DMS153 treated with DMSO at 0.1 percent for 48 hours (cell line): ENCODE results near the gene MRPL20.
"Not testable (repeated sequence)": the region's sequence is repeated elsewhere in the genome, so short reads cannot be mapped to it uniquely, and the experiment has no call there.

ENCODE experiments used
- DNase-seq: peaks from one replicate; lab custom pipeline; 2025; ENCODE audit not compliant: unreplicated experiment; lab: John Stamatoyannopoulos, UW

MRPL20 gene

DNA sequence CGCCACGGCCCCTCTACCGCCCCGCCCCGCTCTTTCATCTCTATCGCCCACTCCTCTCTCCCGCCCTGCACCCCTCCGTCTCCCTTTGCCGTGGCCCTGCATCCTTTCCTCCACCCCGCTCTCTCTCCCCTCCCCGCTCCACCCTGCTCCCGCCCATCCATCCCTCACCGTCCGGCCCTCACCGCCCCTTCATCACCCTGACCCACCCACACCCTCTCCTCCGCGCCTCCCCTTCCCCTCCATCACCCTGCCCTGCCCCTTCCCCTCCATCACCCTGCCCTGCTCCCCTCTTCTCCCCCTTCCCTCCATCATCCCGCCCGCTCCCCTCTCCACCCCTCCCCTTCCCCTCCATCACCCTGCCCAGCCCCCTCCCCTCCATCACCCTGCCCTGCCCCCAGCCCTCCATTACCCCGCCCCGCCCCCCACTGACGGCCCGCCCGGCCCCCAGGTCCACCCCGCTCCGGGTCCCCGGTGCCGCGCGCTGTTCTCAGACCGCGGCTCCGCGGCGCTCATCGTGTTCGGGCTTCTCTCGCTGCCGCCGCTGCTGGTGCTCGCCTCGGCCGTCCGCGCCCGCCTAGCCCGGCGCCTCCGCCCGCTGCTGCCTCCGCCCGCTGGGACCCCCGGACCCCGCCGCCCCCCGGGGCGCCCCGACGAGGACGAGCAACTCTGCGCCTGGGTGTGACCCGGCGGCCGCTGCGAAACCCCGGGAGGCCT, 20.2 kb upstream of the MRPL20 start:
- DNase-seq, result peak; percentile 96

DNA sequence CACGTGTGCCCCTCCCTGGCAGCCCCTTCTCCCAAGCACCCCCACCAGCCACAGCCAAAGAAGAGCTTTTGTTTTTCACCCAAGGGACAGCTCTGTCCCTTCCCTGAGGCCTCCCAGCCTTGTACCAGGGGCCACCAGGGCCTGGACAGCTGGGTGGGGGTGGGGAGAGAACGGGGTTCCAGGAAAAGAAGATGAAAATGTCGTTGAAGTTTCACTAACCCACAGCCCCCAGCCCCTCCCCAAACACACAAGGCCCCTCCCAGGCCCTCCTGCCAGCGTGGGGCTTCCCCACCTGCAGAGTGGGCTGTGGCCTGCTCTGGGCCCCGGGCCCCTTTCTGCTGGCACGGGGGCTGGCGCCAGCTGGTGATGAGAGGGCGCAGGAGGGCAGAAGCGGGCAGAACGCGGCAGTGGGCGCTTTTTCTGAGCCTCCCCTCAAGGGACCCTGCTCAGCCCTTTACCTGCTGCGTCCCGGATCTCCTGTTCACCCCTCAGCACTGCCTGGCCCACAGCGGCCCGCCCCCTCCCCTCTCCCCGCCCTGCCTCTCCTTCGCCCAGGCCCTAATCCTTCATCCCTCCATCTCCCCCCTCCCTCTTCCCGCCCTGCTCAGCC, 19.5 kb upstream of the MRPL20 start:
- no peak for DNase-seq

DNA sequence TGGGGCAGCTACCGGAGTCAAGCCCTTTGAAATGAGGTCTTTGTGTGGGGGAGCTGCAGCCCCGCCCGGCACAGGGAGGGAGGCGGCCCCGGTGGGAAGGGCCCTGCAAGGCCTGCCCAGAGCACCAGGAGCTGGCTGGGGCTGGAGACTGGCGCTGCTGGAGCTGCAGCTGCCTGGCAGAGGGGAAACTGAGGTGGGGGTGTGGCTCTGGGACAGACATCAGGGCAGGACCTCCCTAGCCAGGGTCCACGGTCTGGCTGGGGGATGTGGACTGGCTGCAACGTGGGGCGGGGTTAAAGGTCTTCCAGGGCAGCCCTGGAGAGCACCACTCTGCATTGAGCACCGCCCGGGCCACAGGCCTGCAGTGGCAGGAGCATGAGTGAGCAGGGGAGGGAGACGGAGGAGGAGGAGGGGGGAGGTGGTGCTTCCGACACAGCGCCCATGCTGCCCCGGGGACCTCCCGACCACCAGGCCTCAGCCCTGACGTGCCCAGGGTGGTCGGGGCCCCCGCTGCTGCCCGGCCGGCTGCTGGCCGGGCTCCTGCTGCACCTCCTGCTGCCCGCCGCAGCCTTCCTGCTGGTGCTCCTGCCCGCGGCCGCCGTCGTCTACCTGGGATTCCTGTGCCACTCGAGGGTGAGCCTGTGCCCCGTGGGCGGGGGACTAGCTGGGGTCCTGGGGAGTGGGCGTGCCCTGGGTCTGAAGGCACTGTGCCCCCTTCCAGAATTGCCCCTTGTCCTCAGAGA, 18.8 kb upstream of the MRPL20 start:
- DNase-seq, result no peak

DNA sequence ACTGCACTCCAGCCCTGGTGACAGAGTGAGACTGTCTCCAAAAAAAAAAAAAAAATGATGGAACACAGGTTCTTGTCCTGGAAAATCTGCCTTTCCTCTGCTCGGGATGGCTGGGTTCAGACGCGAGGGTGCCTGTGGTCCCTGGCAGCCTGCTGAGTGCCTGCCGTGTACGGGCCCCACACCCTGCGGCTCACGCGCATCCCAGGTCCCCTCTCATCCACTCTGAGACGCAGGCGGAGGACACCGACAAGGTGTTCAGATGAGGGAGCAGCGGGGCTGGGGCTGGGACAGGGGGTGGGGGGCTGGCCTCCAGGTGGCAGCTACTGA, 18.3 kb upstream of the MRPL20 start:
- no peak for DNase-seq

DNA sequence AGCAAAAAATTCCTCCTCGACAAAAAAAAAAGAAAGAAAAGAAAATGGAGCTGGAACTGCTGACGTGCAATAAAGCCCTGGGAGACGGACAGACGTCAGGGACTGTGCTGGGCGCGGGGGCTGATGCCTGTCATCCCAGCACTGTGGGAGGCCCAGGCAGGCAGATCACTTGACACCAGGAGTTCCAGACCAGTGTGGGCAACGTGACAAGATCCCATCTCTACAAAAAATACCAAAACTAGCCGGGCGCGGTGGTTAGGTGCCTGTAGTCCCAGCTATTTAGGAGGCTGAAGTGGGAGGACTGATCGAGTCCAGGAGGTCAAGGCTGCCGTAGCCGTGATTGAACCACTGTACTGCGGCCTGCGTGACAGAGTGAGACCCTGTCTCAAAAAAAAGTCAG, 17.6 kb upstream of the MRPL20 start:
- DNase-seq, result no peak

DNA sequence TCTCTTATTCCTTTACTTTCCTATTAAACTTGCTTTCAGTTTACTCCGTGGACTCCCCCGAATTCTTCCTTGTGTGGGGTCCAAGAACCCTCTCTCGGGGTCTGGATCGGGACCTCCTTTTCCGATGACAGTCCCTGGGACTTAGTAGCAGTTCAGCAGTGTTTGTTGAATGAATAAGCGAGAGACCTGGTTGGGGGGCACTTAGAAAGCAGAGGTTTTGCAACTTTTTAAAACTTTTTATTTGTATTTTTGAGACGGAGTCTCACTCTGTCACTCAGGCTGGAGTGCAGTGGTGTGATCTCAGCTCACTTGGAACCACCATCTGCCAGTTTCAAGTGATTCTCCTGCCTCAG, 16.1 kb upstream of the MRPL20 start:
- DNase-seq, result no peak

DNA sequence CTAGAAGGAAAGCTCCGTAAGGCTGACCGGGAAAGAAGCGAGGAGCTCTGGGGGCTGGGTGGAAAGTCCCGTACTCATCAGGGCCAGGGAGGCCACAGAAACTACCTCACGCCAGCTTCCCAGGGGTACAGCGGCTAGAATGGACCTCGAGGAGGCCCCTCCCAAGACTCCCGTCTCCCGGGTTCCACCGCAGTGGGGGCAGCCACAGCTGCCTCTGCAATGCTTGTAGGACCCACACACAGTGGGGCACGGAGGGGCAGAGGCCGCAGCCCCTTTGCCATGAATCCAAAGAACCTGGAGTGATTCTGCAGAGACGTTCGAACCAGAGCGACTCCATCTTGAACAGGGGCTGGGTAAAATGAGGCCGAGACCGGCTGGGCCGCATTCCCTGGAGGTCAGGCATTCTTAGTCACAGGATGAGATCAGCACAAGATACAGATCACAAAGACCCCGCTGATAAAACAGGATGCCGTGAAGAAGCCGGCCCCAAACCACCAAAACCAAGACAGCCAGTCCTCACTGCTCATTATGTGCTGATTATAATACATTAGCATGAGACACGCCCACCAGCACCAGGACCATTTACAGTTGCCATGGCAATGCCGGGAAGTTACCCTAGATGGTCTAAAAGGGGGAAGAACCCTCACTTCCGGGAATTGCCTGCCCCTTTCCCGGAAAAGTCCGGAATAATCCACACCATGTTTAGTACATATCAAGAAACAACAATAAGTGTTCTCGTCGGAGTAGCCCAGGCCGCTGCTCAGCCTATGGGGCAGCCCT, 15.6 kb upstream of the MRPL20 start:
- DNase-seq, result no peak

DNA sequence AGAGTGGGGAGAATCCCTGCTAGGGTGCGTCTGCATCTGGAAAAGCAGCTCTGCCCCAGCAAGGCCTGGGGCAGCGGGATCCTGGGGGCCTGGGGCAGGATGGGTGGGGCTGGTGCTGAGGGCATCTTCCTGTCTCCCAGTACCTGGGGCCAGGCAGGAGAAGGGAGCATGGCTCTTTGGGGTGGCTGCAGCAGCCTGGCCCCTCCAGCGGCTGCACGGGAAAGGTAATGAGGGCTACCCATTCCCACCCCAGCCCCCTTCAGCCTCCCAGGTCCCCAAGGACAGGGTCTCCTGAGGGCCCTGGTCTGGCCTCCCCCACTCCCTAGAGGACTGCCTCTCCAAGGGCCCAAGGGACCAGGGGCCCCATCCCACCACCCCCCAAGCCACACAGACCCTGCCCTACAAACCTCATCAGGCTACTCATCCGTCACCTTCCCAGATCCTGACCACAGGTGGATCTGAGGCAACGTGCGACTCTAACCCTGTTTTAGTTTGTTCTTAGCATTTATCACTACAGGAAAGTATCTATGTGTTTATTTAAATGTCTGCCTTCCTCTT, 14.9 kb upstream of the MRPL20 start:
- no peak for DNase-seq

DNA sequence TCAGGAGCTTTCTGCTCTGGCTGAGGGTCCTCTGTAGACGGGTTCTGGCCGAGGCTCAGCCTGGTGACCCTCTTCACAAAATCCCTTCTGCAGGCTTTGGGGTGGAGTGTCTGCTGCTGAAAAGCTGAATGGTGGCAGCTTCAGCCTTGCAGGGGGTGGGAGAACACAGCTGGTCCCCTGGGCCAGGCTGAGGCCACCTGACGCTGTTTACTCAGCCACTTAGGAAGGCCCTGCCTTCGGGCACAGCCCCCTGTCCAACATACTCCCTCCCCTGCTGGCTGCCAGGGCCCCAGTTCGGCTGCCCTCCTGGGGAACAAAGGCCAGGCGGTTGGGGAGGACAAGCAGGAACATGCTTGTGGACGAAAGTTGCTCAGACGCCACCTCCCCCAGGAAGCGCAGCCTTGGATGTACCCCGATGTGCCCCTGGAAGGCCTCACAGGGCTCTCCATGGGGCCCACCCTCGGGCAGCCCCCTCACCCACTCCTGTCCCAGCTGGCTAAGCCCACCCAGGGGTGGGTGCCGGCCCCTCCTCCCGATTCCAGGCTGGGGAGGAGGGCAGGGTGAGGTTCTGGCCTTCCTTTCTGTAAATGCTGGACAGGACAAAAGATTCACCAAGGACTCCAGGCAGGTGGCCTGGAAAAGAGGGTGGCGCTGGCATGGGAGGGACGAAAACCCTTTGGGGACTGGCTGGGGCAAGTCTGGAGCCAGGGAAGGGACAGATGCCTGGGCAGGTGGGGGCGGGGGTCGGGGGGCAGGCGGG, 14.2 kb upstream of the MRPL20 start, which contains the start of gene ANKRD65:
ANKRD65 (minus strand) TSS at position 130 of the 760 bp plus-strand sequence. CDS start 271 bp downstream, outside the sequence.
- peak; percentile 98 for DNase-seq

DNA sequence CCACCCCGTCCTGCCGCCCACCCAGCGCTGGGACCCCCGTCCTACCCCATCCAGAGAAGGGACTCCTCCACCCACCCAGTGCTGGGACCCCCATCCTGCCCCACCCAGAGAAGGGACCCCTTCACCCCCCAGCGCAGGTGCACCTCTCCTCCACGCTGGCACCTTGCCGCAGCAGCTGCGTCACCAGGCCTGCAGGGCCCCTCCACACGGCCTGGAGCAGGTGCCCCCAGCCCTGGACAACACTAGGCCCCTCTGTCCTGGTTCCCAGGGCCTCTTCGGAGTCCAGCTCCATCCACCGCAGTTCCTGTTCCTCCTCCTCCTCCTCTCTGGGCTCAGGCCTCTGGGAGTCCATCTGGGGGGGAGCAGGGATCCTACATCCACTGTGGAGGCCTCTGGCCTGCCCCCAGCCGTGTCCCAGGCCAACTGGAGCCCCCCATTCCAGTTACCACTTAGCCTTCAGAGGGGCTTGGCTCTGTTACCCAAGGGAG, 13.6 kb upstream of the MRPL20 start:
- no peak for DNase-seq

DNA sequence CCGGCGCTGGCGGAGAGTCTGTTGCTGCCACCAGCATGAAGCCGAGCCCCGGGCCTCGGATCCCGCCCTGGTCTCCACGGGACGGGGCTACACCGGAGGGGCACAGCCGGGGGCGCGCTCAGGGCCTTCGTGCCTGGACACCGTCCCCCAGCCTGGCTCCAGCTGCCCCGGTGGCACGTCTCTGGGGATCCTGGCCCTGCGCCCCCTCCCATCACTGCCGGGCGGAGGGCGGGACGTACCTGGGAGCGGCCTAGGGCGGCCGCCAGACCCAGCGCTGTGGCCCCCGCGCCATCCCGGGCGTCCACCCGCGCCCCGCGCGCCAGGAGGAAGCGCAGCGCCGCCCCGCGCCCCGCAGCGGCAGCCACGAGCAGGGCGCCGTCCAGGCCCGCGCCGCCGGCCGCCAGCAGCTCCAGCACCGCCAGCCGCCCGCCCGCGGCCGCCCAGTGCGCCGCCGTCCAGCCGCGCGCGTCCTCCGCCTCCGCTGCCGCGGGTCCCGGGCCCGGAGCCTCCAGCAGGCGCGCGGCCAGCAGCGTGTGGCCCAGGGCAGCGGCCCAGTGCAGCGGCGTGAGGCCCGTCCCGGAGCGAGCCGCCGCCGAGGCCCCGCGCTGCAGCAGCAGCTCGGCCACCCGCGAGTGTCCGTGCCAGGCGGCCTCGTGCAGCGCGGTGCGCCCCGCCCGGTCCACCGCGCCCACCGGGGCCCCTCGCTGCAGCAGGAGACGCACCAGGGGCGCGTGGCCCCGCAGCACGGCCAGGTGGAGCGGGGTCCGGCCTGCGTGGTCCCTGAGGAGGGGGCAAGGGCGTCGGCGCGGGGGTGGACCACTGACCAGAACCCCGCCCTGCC, 12.9 kb upstream of the MRPL20 start:
- DNase-seq, result no peak

DNA sequence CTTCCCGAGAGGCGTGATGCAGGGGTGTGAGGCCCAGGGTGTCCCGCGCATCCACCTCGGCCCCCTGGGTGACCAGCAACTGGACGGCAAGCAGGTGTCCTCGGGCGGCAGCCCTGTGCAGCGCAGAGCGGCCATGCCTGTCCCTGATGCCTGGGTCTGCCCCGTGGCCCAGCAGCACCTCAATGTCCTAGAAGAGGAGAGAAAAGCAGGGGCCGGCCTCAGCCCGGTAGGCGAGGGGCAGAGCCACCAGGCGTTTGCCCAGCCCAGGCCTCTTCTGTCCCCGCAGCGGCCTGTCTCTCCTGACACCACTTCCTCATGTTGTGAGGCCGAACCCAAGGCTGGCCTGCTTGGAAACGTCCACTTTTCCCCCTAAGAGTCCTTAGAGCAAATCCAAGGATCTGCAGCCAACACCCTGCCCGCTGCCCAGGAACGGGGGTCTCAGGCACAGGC, 12.3 kb upstream of the MRPL20 start:
- no peak for DNase-seq

DNA sequence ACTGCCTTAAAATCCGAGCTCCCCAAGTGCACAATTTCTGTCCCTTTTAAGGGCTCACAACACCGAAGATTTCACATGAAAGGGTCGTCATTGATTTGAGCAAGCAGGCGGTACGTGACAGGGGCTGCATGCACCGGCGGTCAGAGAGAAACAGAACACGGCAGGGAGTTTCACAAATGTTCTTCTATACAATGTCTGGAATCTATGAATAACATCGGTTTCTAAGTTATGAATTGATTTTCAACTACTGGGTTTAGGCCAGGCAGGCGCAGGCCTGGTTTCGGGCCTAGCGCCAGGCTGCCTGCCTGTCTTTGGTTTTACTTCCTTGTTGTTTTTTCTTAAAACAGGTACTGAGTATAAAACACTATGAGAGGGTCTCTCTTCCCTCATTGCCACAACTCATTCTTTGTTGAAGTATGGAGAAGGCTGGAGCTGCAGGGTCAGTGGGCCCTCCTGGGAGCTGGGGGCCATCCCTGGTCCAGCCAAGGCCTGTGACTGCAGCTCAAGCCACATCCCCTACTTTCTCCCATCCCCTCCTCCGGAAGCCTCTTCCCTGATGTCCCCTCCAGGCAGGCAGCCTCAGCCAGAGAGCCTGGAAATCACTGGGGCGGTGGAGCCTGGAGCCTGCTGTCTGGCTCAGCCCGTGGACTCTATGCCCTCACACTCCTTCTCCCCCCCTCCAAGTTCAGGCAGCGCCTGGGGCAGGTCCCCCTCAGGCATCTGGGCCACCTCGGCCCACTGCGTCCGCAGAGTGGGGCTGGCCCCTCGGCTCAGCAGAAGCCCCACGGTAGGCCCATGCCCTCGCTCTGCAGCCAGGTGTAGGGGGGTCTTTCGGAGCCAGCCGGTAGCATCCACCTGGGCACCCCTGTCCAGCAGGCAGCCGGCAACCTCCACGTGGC, 11.6 kb upstream of the MRPL20 start:
- DNase-seq, result no peak

DNA sequence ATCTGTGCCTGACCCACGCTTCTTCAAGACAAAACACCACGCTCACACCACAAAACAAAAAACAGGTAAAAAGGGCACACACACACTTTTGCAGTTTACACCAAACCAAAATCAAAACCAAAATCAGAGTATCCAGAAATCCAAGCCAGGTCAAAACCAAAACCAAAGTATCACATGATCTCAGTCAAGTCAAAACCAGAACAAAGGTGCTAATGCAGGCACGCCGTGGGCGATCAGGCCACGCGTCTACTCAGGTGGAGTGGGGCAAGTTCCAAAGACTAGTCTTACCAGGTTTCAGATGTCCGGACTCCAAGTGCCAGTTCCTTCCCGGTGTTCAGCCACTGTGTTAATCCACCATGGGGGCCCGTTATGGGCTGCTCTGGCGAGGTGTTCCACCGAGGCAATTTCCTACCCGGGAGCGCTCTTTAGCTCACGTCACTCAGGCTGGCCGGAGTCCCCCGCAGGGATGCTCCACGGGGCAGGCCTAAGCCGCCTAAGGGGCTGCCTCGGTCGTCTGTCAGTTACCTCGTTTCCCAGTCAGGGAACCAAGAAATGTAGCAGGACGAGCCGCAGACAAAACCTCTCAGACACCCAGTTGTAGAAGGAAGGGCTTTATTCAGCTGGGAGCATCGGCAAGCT, 10.9 kb upstream of the MRPL20 start:
- DNase-seq, result not testable (repeated sequence)

DNA sequence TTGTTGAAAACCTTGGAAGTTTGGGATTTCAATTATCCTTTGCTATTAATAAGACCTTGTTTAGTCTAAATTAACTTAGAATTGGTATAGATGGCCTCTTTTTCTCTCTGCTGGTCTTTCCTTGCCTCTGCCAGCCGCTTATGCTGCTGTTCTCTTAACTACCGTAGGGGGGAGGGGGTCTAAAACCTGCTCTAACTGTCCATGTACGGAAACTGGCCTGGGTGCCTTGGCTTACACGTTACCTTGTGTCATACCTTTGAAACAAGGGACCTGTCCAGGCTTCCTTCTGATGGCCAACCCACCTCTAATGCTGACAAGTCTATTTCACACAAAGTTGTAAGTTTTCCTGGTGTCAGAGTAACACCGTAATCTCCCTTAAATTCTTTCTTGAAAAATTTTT, 10.3 kb upstream of the MRPL20 start:
- not testable (repeated sequence) for DNase-seq

DNA sequence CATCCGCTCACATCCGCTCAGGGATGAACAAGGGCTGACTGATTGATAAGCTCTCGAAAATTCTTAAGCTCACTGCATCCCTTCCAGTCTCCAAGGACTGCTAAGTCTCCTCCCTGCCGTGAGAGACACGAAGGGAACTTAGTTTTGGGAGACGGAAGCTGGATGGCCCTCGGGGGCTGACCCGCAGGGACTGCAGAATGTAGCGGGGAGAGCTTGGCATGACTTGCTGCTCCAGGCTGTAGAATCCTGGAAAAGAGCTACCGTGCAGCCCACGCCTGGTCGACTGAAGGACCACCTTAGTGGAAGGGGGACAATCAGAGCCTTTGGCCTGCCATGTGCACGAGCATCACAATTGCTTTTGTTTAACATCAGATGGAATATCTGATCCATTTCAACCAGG, 8.7 kb upstream of the MRPL20 start:
- no peak for DNase-seq

DNA sequence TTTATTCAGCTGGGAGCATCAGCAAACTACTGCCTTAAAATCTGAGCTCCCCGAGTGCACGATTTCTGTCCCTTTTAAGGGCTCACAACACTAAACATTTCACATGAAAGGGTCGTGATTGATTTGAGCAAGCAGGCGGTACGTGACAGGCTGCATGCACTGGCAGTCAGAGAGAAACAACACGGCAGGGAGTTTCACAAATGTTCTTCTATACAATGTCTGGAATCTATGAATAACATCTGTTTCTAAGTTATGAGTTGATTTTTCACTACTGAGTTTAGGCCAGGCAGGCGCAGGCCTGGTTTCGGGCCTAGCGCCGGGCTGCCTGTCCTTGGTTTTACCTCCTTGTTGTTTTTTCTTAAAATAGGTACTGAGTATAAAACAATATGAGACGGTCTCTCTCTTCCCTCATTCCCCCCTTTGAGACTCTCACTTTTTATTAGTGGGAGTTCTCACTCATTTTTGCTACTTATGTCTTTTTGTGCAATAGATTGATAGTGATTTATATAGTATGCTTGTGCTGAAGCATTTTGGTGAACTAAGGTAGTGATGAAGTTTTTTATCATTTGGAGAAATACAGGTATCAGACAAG, 5.3 kb upstream of the MRPL20 start:
- not testable (repeated sequence) for DNase-seq

DNA sequence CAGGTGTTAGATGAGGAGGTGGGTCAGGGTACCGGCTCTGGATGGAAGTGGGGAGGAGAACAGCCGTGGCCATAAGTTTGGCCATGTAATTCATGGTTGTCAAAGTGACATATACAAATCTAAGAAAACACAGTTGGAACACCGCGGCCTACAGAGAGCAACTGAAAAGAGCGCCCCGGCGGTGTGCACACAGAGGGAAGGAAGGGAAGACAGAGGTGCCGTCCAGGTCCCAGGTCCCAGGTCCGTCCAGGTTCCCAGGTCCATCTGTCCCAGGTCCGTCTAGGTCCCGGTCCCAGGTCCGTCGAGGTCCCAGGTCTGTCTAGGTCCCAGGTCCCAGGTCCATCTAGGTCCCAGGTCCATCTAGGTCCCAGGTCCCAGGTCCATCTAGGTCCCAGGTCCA, 4.5 kb upstream of the MRPL20 start:
- no peak for DNase-seq
